ENCODE measurements around the gene CIROP.

GRCh38 chr14:23143911-23144310 is 39.1 kb upstream of the CIROP start:
- no peak for TF ChIP-seq POLR2A (IDR thresholded peaks at IDR 0.05; ENCODE audit: low read depth, low read length)
- TF ChIP-seq TAF1 (IDR thresholded peaks at IDR 0.05; ENCODE audit: low read depth, low read length), result no peak
- no peak for TF ChIP-seq SPI1 (IDR thresholded peaks at IDR 0.05; ENCODE audit: low read depth, low read length)
- TF ChIP-seq POLR2AphosphoS5 (IDR thresholded peaks at IDR 0.05; ENCODE audit: low read depth, low read length), result no peak
